HG02870 (cell line): ENCODE measurements around the gene AGPS.

ENCODE experiments used
- ATAC-seq: cut with Tn5 transposase; IDR thresholded peaks from one replicate; pipeline ENCODE4 v1.9.1; 2021; ENCODE audit warnings: mild to moderate bottlenecking, moderate library complexity; ENCODE audit not compliant: unreplicated experiment

AGPS gene

GRCh38 chr2:177582000-177582399 lies 189.4 kb downstream of the AGPS start:
- ATAC-seq: no peak

GRCh38 chr2:177584030-177584692 lies 191.6 kb downstream of the AGPS start:
- no peak for ATAC-seq

DNA sequence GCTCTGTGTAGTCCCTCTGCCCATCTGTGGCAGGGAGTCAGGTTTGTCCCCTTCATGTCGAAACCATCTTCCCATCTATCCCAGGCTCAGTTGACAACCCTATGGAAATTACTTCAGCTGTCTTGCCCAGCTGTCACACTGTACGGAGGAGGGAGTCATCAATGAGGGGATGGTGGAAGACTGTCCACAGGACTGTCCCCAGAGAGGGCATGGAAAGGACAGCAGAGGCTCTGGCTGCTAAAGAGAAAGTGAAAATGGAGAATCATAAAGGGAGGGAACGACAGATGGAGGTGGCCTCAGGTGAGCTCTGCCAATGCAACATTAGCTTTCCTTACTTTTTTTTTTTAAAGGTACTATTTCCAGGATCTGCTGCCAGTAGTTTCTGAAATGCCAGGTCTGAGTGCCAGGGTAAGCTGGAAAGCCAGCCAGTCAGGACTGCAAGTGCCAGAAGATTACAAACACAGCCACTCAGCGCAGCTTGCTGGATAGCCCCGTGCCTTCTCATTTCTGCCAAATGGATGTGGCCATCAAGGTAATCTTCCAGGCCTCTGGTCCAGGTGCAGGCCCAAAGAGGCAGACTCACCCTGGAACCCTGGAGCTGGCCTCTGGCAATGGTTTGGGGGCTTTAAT lies 192.8 kb downstream of the AGPS start:
- ATAC-seq: no peak

DNA sequence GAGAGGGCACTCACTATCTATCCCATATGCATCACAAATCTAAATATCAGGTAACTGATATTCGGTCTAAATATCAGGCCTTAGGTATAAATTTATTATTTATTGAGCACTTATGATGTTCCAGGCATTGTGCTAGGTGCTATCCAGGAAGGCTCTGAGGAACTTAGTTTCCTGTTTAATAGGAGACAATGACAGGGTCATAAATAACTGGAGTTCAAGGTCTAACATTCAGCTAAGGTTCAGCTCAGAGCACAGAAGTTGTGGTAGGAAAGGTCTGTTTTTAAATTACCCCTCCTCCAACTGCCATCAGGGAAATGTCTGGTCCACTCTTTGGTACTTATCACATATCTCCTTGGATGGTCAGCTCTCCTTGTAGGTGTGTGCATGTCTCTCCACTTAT lies 193.6 kb downstream of the AGPS start:
- no peak for ATAC-seq

DNA sequence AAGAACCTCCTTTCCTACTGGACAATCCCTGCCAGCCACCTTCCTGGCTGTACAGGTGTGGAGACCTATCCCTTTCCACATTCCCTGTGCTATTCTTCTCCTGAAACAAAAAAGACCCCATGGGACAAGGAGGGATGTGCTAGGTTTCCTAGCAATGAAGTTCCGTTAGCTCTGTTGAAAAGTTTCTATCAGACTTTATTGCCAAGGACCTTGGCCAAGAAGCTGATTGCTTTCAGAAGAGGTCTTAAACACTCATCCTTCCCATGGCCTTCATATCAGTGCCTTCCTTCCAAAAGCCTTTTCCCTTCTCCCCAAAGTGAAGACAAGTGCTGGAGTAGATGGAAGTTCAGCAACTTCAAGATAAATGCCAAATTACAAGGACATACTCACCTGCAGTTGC lies 194.8 kb downstream of the AGPS start:
- ATAC-seq: no peak

- ATAC-seq: no peak
These were observed 196.1 kb downstream of the AGPS start for GRCh38 chr2:177588671-177589070.

GRCh38 chr2:177589186-177589585 lies 196.6 kb downstream of the AGPS start:
- no peak for ATAC-seq

GRCh38 chr2:177592397-177592796 lies 199.8 kb downstream of the AGPS start:
- no peak for ATAC-seq

DNA sequence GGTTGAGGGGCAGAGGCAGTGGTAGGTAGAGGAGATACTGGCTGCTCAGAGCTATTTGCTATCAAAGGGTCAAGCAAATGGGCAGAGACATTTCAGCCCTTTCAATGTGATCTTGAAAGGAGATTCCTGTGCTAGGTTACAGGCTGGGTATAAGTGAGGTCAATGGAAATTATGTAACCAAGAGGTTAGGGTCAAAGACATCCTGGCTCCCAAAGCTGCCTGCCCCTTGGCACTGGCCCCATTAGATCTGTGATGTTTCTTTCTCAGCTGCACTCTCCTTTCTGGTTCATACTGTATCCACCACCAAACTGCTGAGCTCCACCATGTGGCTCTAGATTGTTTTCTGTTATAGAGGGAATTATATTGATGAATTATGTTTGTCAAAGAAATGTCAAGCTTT lies 200.4 kb downstream of the AGPS start:
- ATAC-seq: no peak

DNA sequence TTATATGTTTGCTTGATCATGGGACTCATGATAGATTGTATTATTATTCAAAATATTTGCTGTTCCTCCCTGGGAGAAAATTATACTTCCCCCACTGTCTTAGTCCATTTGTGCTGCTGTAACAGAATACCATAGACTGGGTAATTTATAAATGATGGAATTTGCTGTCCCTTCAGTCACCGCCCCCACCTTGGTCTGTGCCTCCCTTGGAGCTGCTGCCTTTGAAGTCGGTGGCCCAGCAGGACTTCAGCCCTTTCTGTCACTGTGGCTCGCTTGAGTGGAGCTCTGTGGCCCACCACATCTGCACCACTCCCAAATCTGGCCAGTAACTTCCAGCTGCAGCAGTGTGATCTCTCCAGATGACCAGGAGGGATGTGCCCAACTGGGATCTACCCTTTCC lies 200.8 kb downstream of the AGPS start:
- ATAC-seq: no peak
